Stimulated activated CD8-positive, alpha-beta memory T cell treated with anti-CD3 and anti-CD28 coated beads, Interleukin-4, amount 100 ng/mL, for 4 hours (primary cell): ENCODE results near the gene CHAC1.
"Not testable (repeated sequence)": the region's sequence is repeated elsewhere in the genome, so short reads cannot be mapped to it uniquely, and the experiment has no call there.

Experiments
- DNase-seq, 2 donors: peaks; one replicate each; pipeline ENCODE4 v3.0.0-alpha.2; 2020; ENCODE audit warnings: low read depth in 2 of 2, low spot score in 1 of 2

Gene CHAC1

GRCh38 chr15:40937762-40938535, 15.3 kb upstream of the CHAC1 start:
- no peak for DNase-seq

- no peak for DNase-seq
Measured at GRCh38 chr15:40938536-40938870, 14.8 kb upstream of the CHAC1 start.

GRCh38 chr15:40940296-40940801, 12.9 kb upstream of the CHAC1 start:
- no peak for DNase-seq

- DNase-seq = no peak
Measured at GRCh38 chr15:40941068-40941527, 12.2 kb upstream of the CHAC1 start.

GRCh38 chr15:40941528-40942336, 11.5 kb upstream of the CHAC1 start:
- peak; percentile 20 to 36 for DNase-seq

GRCh38 chr15:40942337-40942854, 10.9 kb upstream of the CHAC1 start:
- no peak for DNase-seq

- no peak for DNase-seq
Measured at GRCh38 chr15:40942878-40943277, 10.4 kb upstream of the CHAC1 start.

GRCh38 chr15:40943764-40944365, 9.4 kb upstream of the CHAC1 start:
- DNase-seq = no peak

- no peak for DNase-seq
Measured at GRCh38 chr15:40944510-40945296, 8.6 kb upstream of the CHAC1 start.

- DNase-seq = no peak
Measured at GRCh38 chr15:40948706-40949473, 4.4 kb upstream of the CHAC1 start.

GRCh38 chr15:40949756-40950207, 3.5 kb upstream of the CHAC1 start:
- DNase-seq = no peak

GRCh38 chr15:40951764-40952163, 1.5 kb upstream of the CHAC1 start:
- no peak for DNase-seq

- no peak for DNase-seq
Measured at GRCh38 chr15:40952301-40952900, 870 bp upstream of the CHAC1 start.

GRCh38 chr15:40953713-40954074, 423 bp downstream of the CHAC1 start:
- no peak for DNase-seq

GRCh38 chr15:40954158-40954848, 1.0 kb downstream of the CHAC1 start:
- DNase-seq = not testable (repeated sequence)

- no peak for DNase-seq
Measured at GRCh38 chr15:40955141-40955903, 2.1 kb downstream of the CHAC1 start.

- no peak for DNase-seq
Measured at GRCh38 chr15:40955930-40956540, 2.8 kb downstream of the CHAC1 start.

- no peak for DNase-seq
Measured at GRCh38 chr15:40956541-40956982, 3.3 kb downstream of the CHAC1 start.
